K562 (cell line): ENCODE results near the gene HEBP1. TPM values are rescaled to one million over a fixed set of nuclear protein-coding genes. Genes with fewer than 3 reads are reported as not detected.

ENCODE experiments used
- ARNT ChIP-seq, 2 experiments: fragments of 450-650 bp; IDR thresholded peaks; 2 replicates each; pipeline ENCODE4 v1.6.1; 2016; ENCODE audit warnings: mild to moderate bottlenecking in 1 of 2
- CHD1 ChIP-seq: fragments of 200-600 bp; sonication (generic); IDR thresholded peaks from one replicate; pipeline ENCODE4 v1.6.1; 2012; ENCODE audit warnings: mild to moderate bottlenecking, moderate library complexity, low read length, inconsistent platforms
- CXXC5 ChIP-seq: fragments of 250-450 bp; sonication (Bioruptor Pico); IDR thresholded peaks from 2 replicates; pipeline ENCODE4 v1.8.0; 2022; ENCODE audit warnings: inconsistent platforms, mild to moderate bottlenecking, moderate library complexity
- FOS ChIP-seq: IDR thresholded peaks from 3 replicates; pipeline ENCODE4 v1.6.1; 2011; ENCODE audit not compliant: insufficient read length; ENCODE audit errors: extremely low read depth
- HDGF ChIP-seq: fragments of 450-650 bp; IDR thresholded peaks from 2 replicates; pipeline ENCODE4 v1.6.1; 2016
- IRF9 ChIP-seq: fragments of 450-650 bp; IDR thresholded peaks from 2 replicates; pipeline ENCODE4 v1.6.1; 2016; ENCODE audit warnings: missing biosample characterization, missing genetic modification characterization
- JUND ChIP-seq, 2 experiments: IDR thresholded peaks; 2 replicates in 1 of 2; 3 replicates in 1 of 2; pipeline ENCODE4 v1.6.1; 2011; ENCODE audit warnings: borderline replicate concordance in 2 of 2, low read depth in 2 of 2, low read length in 2 of 2, improper control_type of control experiment in 1 of 2, missing biosample characterization in 1 of 2, missing genetic modification characterization in 1 of 2, missing genetic modification reagents in 1 of 2
- KAT7 ChIP-seq: sonication (generic); formaldehyde crosslinking; IDR thresholded peaks from 2 replicates; pipeline ENCODE4 v1.8.0; 2022; ENCODE audit warnings: missing genetic modification reagents, mild to moderate bottlenecking, borderline replicate concordance
- MTA2 ChIP-seq: fragments of 450-650 bp; IDR thresholded peaks from 2 replicates; pipeline ENCODE4 v1.6.1; 2016; ENCODE audit warnings: low read depth
- NFXL1 ChIP-seq: fragments of 450-650 bp; formaldehyde crosslinking; IDR thresholded peaks from 2 replicates; pipeline ENCODE4 v1.4.0; 2021; ENCODE audit warnings: mild to moderate bottlenecking
- RB1 ChIP-seq: fragments of 450-650 bp; IDR thresholded peaks from 2 replicates; pipeline ENCODE4 v1.6.1; 2017; ENCODE audit warnings: low read depth, mild to moderate bottlenecking
- RBBP5 ChIP-seq: fragments of 200-600 bp; sonication (generic); IDR thresholded peaks from 2 replicates; pipeline ENCODE4 v1.6.1; 2012; ENCODE audit warnings: borderline replicate concordance, mild to moderate bottlenecking, low read length, control low read depth, inconsistent platforms; ENCODE audit not compliant: insufficient read depth, poor library complexity, severe bottlenecking
- SAFB2 ChIP-seq: fragments of 200-400 bp; formaldehyde crosslinking; IDR thresholded peaks from 2 replicates; pipeline ENCODE4 v1.6.1; 2018; ENCODE audit warnings: borderline replicate concordance, low read length, low read depth, moderate library complexity; ENCODE audit not compliant: severe bottlenecking
- USF1 ChIP-seq: sonication (generic); formaldehyde crosslinking; IDR thresholded peaks from 2 replicates; pipeline ENCODE4 v1.9.0; 2022; ENCODE audit warnings: mild to moderate bottlenecking, missing genetic modification reagents
- ZKSCAN8 ChIP-seq: fragments of 200-800 bp; sonication (Bioruptor generic); IDR thresholded peaks from 2 replicates; pipeline ENCODE4 v1.6.1; 2016; ENCODE audit warnings: missing genetic modification characterization, missing compliant biosample characterization
- ZNF133 ChIP-seq: fragments of 250-450 bp; sonication (Bioruptor Pico); IDR thresholded peaks from 2 replicates; pipeline ENCODE4 v1.4.0; 2020; ENCODE audit warnings: mild to moderate bottlenecking
- ZNF449 ChIP-seq: fragments of 250-450 bp; sonication (Bioruptor Pico); IDR thresholded peaks from 2 replicates; pipeline ENCODE4 v1.8.0; 2022; ENCODE audit warnings: moderate library complexity, mild to moderate bottlenecking, inconsistent platforms
- ZNF79 ChIP-seq: fragments of 250-450 bp; sonication (Bioruptor Pico); IDR thresholded peaks from 2 replicates; pipeline ENCODE4 v1.4.0; 2020; ENCODE audit warnings: low read depth, mild to moderate bottlenecking, moderate library complexity
- polyA plus RNA-seq, 8 experiments: library from polyadenylated mRNA; depleted of rRNA in 4 of 8; stranded (reverse) in 5 of 8; unstranded in 3 of 8; fragments of >200 nt; fragmentation: Nextera tagmentation in 2 of 8; fragmentation: Illumina TruSeq in 1 of 8; extraction: Ambion mirVana in 2 of 8; extraction: Trizol in 1 of 8; gene quantifications; 2 replicates each; pipeline versions ENCODE4 v1.2.1 to v1.2.3, GENCODE V29; 2011 to 2014; ENCODE audit warnings: inconsistent platforms in 1 of 8, missing spikeins in 1 of 8
- total RNA-seq, 7 experiments: library from RNA; depleted of rRNA in 6 of 7; stranded (reverse); fragments of >200 nt in 6 of 7; fragmentation: Illumina TruSeq in 2 of 7; extraction: Trizol in 2 of 7; gene quantifications; 2 replicates each; pipeline versions ENCODE4 v1.2.1 to v1.2.3, GENCODE V29; 2011 to 2021; ENCODE audit warnings: low replicate concordance in 1 of 7
- TF ChIP-seq, protein P1 (sequence below), 2 experiments: IDR thresholded peaks; 2 replicates each; pipeline ENCODE4 v1.6.1; 2011; ENCODE audit warnings: borderline replicate concordance in 1 of 2, control low read depth in 1 of 2, low read depth in 1 of 2, low read length in 1 of 2, mild to moderate bottlenecking in 1 of 2, mixed read lengths in 1 of 2, moderate library complexity in 1 of 2; ENCODE audit not compliant: insufficient read depth in 1 of 2, insufficient read length in 1 of 2, poor library complexity in 1 of 2, severe bottlenecking in 1 of 2; ENCODE audit errors: extremely low read depth in 1 of 2
- TF ChIP-seq, protein P2 (sequence below), 2 experiments: fragments of 250-450 bp in 1 of 2; fragments of 450-650 bp in 1 of 2; sonication (Bioruptor Pico) in 1 of 2; IDR thresholded peaks; 2 replicates each; pipeline versions ENCODE4 v1.6.1 to v1.8.0; 2016 to 2021; ENCODE audit warnings: mild to moderate bottlenecking in 2 of 2, moderate library complexity in 2 of 2, missing compliant biosample characterization in 1 of 2, missing genetic modification characterization in 1 of 2

The HEBP1 gene
- total and polyA plus RNA-seq, 9 of the 15 experiments (the other 6 are each of a cell fraction or from before 2014, with no cell fraction given) = 1.1 to 10.1 (median 2.4) TPM

DNA sequence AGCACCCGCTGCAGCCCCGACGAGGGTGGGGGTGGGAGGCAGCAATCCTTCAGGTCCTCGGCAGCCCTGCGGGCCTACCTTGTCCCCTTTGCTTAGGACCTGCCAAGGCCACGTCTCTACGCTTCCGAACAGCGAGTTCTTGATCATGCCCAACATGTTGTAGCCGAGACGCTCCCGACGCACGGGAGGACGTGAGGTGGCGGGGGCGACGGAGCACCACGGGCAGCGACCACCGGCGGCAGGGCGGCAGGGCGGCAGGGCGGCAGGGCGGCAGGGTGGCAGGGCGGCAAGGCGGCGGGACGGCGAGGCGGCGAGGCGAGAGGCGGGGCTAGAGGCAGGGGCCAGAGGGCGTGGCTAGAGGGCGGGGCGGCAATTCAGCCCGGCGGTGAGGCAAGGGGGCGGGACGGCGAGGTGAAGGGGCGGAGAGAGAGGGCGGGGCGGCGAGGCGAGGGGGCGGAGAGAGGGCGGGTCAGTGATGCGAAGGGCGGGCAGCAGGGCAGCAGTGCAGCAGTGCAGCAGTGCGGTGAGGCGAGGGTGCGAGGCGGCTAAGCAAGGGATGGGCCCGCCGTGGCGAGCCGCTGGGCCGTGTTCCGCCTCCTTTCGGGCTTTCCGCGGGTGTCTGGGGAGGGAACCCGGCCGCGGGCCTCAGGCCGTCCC, at the start of gene HEBP1 (continued):
- TF ChIP-seq, protein P1, sequence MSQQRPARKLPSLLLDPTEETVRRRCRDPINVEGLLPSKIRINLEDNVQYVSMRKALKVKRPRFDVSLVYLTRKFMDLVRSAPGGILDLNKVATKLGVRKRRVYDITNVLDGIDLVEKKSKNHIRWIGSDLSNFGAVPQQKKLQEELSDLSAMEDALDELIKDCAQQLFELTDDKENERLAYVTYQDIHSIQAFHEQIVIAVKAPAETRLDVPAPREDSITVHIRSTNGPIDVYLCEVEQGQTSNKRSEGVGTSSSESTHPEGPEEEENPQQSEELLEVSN (IDR thresholded peaks at IDR 0.05; ENCODE audit: borderline replicate concordance in 1 of 2, extremely low read depth in 1 of 2, insufficient read depth in 1 of 2, insufficient read length in 1 of 2, low read depth in 1 of 2, low read length in 1 of 2, poor library complexity in 1 of 2, severe bottlenecking in 1 of 2) = peak; percentile 56 to 75
- TF ChIP-seq KAT7 (CRISPR knock-in tag) (0 out of 2 replicates have a peak, but pooled peaks have one; percentile 52), ZNF79 (no peak), CHD1 (no peak), ZNF449 (CRISPR knock-in tag) (no peak), JUND (IDR thresholded peaks at IDR 0.05; ENCODE audit: borderline replicate concordance, low read depth, low read length) (no peak), JUND (tag; IDR thresholded peaks at IDR 0.05; ENCODE audit: borderline replicate concordance, low read depth, low read length) (no peak), NFXL1 (no peak), USF1 (CRISPR knock-in tag) (no peak), ARNT (IDR thresholded peaks at IDR 0.05) (no peak), ZNF133 (CRISPR knock-in tag) (no peak), IRF9 (tag) (no peak), FOS (no peak), CXXC5 (CRISPR knock-in tag) (peak; percentile 40; the same call in 1 of the 2 replicates), RB1 (peak; percentile 35; the same call in 1 of the 2 replicates), ZKSCAN8 (CRISPR knock-in tag) (no peak), HDGF (no peak), RBBP5 (peak; percentile 32), SAFB2 (no peak), MTA2 (no peak)
- TF ChIP-seq, protein P2, sequence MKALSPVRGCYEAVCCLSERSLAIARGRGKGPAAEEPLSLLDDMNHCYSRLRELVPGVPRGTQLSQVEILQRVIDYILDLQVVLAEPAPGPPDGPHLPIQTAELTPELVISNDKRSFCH (CRISPR knock-in tag; IDR thresholded peaks at IDR 0.05) = no peak
- TF ChIP-seq, protein P2 (tag; IDR thresholded peaks at IDR 0.05) = no peak
